ENCODE measurements around the gene FAM151A.

The FAM151A gene

GRCh38 chr1:54623216-54624007 lies at the start of gene FAM151A:
Gene FAM151A, minus strand, starts transcription at chr1:54623525. Its CDS starts 130 bp downstream, at chr1:54623395.
- no peak for DNase-seq (ENCODE audit: low read depth in 1 of 2, low spot score in 1 of 2)

GRCh38 chr1:54671985-54672608 lies 48.8 kb upstream of the FAM151A start:
- DNase-seq (ENCODE audit: low read depth in 1 of 2, low spot score in 1 of 2) = peak; percentile 32 to 36

GRCh38 chr1:54668567-54668966 lies 45.2 kb upstream of the FAM151A start:
- DNase-seq (ENCODE audit: low read depth in 1 of 2, low spot score in 1 of 2) = no peak

GRCh38 chr1:54667797-54668196 lies 44.5 kb upstream of the FAM151A start:
- no peak for DNase-seq (ENCODE audit: low read depth in 1 of 2, low spot score in 1 of 2)

- DNase-seq (ENCODE audit: low read depth in 1 of 2, low spot score in 1 of 2) = no peak
Observed at GRCh38 chr1:54666333-54666732, 43.0 kb upstream of the FAM151A start.

GRCh38 chr1:54665852-54666251 lies 42.5 kb upstream of the FAM151A start:
- no peak for DNase-seq (ENCODE audit: low read depth in 1 of 2, low spot score in 1 of 2)

GRCh38 chr1:54664364-54664763 lies 41.0 kb upstream of the FAM151A start:
- no peak for DNase-seq (ENCODE audit: low read depth in 1 of 2, low spot score in 1 of 2)

GRCh38 chr1:54663725-54664124 lies 40.4 kb upstream of the FAM151A start:
- no peak for DNase-seq (ENCODE audit: low read depth in 1 of 2, low spot score in 1 of 2)

- no peak for DNase-seq (ENCODE audit: low read depth in 1 of 2, low spot score in 1 of 2)
Observed at GRCh38 chr1:54658164-54658913, 35.0 kb upstream of the FAM151A start.

- no peak for DNase-seq (ENCODE audit: low read depth in 1 of 2, low spot score in 1 of 2)
Observed at GRCh38 chr1:54653036-54653435, 29.7 kb upstream of the FAM151A start.

GRCh38 chr1:54652168-54652567 lies 28.8 kb upstream of the FAM151A start:
- DNase-seq (ENCODE audit: low read depth in 1 of 2, low spot score in 1 of 2) = no peak

GRCh38 chr1:54651608-54652007 lies 28.3 kb upstream of the FAM151A start:
- DNase-seq (ENCODE audit: low read depth in 1 of 2, low spot score in 1 of 2) = no peak

GRCh38 chr1:54650417-54650816 lies 27.1 kb upstream of the FAM151A start:
- no peak for DNase-seq (ENCODE audit: low read depth in 1 of 2, low spot score in 1 of 2)

- DNase-seq (ENCODE audit: low read depth in 1 of 2, low spot score in 1 of 2) = no peak
Observed at GRCh38 chr1:54649921-54650320, 26.6 kb upstream of the FAM151A start.

GRCh38 chr1:54649130-54649898 lies 26.0 kb upstream of the FAM151A start:
- DNase-seq (ENCODE audit: low read depth in 1 of 2, low spot score in 1 of 2) = no peak

- no peak for DNase-seq (ENCODE audit: low read depth in 1 of 2, low spot score in 1 of 2)
Observed at GRCh38 chr1:54645806-54646676, 22.7 kb upstream of the FAM151A start.

GRCh38 chr1:54643736-54644135 lies 20.4 kb upstream of the FAM151A start:
- no peak for DNase-seq (ENCODE audit: low read depth in 1 of 2, low spot score in 1 of 2)

- no peak for DNase-seq (ENCODE audit: low read depth in 1 of 2, low spot score in 1 of 2)
Observed at GRCh38 chr1:54640863-54641836, 17.8 kb upstream of the FAM151A start, which contains the start of gene MROH7. Gene MROH7, plus strand, starts transcription at chr1:54641786. Its CDS starts 11,141 bp downstream, at chr1:54652927.

- no peak for DNase-seq (ENCODE audit: low read depth in 1 of 2, low spot score in 1 of 2)
Observed at GRCh38 chr1:54640361-54640760, 17.0 kb upstream of the FAM151A start.
